SK-N-MC (cell line): ENCODE data around the gene CD300LB.
A peak's percentile ranks its signal among the peaks of the same experiment; 100 is the strongest.
"Not testable (repeated sequence)": the region's sequence is repeated elsewhere in the genome, so short reads cannot be mapped to it uniquely, and the experiment has no call there.

Source experiments
- DNase-seq: peaks from one replicate; pipeline ENCODE4 v3.0.0-alpha.2; 2011; ENCODE audit warnings: low read depth, low spot score
- H3K27ac ChIP-seq: fragments of 200-600 bp; sonication (generic); 2 replicates; pipeline ENCODE4 v1.5.1; 2016; ENCODE audit warnings: mixed run types
- H3K36me3 ChIP-seq: fragments of 200-600 bp; sonication (generic); 2 replicates; pipeline ENCODE4 v1.6.1; 2017; ENCODE audit warnings: antibody characterized with exemption, low read length, mixed read lengths; ENCODE audit not compliant: insufficient read depth
- H3K4me3 ChIP-seq: fragments of 200-600 bp; sonication (generic); 2 replicates; pipeline ENCODE4 v1.5.1; 2016
- H3K9ac ChIP-seq: fragments of 200-600 bp; sonication (generic); 2 replicates; pipeline ENCODE4 v1.8.0; 2017; ENCODE audit warnings: mixed run types, mixed read lengths; ENCODE audit not compliant: insufficient read length
- H3K9me3 ChIP-seq: fragments of 200-600 bp; sonication (generic); 2 replicates; pipeline ENCODE4 v1.6.1; 2017; ENCODE audit warnings: low read depth, mild to moderate bottlenecking, antibody characterized with exemption, low read length, moderate library complexity, mixed read lengths
- EZH2 ChIP-seq: fragments of 200-600 bp; sonication (generic); IDR thresholded peaks from one replicate; pipeline ENCODE4 v1.6.1; 2017; ENCODE audit warnings: antibody characterized with exemption
- FOXP2 ChIP-seq: optimal IDR thresholded peaks from 2 replicates; pipeline ENCODE3; 2011; ENCODE audit warnings: mild to moderate bottlenecking, moderate library complexity; ENCODE audit not compliant: insufficient read depth; ENCODE audit errors: extremely low read length, control extremely low read depth
- POLR2AphosphoS5 ChIP-seq: IDR thresholded peaks from 2 replicates; pipeline ENCODE4 v1.6.1; 2012; ENCODE audit warnings: mild to moderate bottlenecking, low read depth, low read length, borderline replicate concordance

CD300LB gene

DNA sequence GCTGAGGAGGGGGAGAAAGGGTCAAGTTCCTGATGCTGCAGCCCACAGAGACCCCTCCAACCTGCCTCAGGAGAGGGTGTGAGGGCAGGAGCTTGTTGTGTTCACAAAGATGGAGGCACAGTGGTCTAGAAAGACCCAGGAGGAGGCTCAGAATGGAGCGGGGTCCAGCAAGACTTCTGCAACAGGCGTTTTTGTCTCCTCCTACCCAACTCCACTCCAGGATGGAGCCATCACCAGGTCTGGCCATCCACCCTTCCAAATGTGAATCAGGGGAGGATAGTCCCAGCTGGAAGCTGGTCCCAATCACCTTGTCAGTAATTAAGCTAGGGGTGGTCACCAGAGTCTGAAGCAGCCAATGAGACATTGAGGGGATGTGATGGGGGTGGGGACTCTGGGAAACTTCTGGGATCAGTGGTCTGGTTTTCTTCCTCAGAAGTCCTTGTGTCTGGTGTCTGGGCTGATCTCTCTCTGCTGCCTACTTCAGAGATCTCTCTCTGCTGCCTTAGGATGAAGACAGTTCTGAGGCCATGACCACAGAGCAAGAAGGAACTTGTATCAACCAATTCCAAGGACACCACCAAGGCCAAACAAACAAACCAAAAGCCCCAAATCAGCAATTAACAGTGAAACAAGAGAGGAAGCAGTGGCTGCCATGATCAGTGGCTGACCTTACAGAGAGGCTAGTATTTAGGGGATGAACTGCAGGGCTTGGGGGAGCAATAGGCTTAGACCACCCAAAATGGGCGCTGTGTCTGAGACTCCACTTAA is 14.5 kb downstream of the CD300LB start:
- Histone ChIP-seq H3K9ac (no peak overlapping the region), H3K27ac (no peak overlapping the region), H3K36me3 (no peaks in the 10 kb centered on the region), H3K9me3 (no peaks in the 10 kb centered on the region), H3K4me3 (no peak overlapping the region)
- DNase-seq, result no peak
- no peak for TF ChIP-seq POLR2AphosphoS5
- no peak for TF ChIP-seq FOXP2
- TF ChIP-seq EZH2, result no peak

DNA sequence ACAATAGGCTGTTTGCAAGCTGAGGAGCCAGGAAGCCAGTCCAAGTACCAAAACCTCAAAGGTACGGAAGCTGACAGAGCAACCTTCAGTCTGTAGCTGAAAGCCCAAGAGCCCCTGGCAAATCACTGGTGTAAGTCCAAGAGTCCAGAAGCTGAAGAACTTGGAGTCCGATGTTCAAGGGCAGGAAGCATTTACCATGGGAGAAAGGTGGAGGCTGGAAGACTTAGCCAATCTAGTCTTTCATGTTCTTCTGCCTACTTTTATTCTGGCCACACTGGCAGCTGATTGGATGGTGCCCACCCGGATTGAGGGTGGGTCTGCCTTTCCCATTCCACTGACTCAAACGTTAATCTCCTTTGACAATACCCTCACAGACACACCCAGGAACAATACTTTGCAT is 15.3 kb downstream of the CD300LB start:
- H3K9me3 ChIP-seq, result no peaks in the 10 kb centered on the region
- no peak overlapping the region for H3K27ac ChIP-seq
- H3K9ac ChIP-seq, result no peak overlapping the region
- no peak for DNase-seq
- H3K4me3 ChIP-seq, result no peak overlapping the region
- no peaks in the 10 kb centered on the region for H3K36me3 ChIP-seq
- TF ChIP-seq EZH2, result no peak
- no peak for TF ChIP-seq POLR2AphosphoS5
- TF ChIP-seq FOXP2, result no peak

DNA sequence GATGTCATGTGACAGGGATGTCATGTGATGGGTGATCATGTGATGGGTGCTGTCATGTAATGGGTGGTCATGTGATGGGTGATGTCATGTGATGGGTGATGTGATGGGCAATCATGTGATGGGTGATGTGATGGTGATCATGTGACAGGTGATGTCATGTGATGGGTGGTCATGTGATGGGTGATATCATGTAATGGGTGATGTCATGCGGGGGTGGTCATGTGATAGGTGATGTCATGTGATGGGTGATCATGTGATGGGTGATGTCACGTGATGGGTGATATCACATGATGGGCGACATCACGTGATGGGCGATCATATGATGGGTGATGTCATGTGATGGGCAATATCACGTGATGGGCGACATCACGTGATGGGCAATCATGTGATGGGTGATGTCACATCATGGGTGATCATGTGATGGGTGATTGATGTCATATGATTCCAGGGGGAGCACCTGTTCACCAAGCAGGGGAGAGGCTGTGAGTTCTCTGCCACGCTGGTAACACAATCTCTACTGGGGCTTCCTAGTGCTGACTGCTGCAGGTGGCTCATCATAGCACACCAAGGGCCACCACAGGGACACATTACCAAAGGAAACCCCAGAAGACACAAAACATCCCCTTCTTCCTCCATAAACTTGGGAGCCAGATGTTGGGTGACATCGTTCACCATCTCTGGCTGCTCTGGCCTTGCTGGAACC is 16.5 kb downstream of the CD300LB start:
- peak; percentile 20 for DNase-seq
- Histone ChIP-seq H3K9ac (no peak overlapping the region), H3K36me3 (no peaks in the 10 kb centered on the region), H3K27ac (no peak overlapping the region), H3K9me3 (no peaks in the 10 kb centered on the region), H3K4me3 (no peak overlapping the region)
- no peak for TF ChIP-seq FOXP2
- no peak for TF ChIP-seq EZH2
- TF ChIP-seq POLR2AphosphoS5, result no peak

DNA sequence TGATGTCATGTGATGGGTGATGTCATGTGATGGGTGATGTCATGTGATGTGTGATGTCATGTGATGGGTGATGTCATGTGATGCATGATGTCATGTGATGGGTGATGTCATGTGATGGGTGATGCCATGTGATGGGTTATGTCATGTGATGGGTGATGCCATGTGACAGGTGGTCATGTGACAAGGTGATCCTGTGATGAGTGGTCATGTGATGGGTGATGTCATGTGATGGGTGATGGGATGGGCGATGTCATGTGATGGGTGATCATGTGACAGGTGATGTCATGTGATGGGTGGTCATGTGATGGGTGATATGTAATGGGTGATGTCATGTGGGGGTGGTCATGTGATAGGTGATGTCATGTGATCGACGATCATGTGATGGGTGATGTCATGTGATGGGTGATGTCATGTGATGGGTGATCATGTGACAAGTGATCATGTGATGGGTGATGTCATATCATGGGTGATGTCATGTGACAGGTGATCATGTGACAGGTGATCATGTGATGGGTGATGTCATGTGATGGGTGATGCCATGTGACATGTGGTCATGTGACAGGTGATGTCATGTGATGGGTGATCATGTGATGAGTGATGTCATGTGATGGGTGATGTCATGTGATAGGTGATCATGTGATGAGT is 17.2 kb downstream of the CD300LB start:
- no peak for TF ChIP-seq POLR2AphosphoS5
- no peak for TF ChIP-seq EZH2
- no peak for TF ChIP-seq FOXP2
- H3K4me3 ChIP-seq, result no peak overlapping the region
- H3K27ac ChIP-seq, result no peak overlapping the region
- no peaks in the 10 kb centered on the region for H3K9me3 ChIP-seq
- DNase-seq, result peak; percentile 18
- H3K36me3 ChIP-seq, result no peaks in the 10 kb centered on the region
- H3K9ac ChIP-seq, result no peak overlapping the region

GRCh38 chr17:74512624-74513091 is 18.6 kb downstream of the CD300LB start:
- DNase-seq, result no peak
- Histone ChIP-seq H3K9ac (no peak overlapping the region), H3K4me3 (no peak overlapping the region), H3K9me3 (no peaks in the 10 kb centered on the region), H3K27ac (no peak overlapping the region), H3K36me3 (no peaks in the 10 kb centered on the region)
- TF ChIP-seq POLR2AphosphoS5 (no peak), EZH2 (no peak), FOXP2 (no peak)

DNA sequence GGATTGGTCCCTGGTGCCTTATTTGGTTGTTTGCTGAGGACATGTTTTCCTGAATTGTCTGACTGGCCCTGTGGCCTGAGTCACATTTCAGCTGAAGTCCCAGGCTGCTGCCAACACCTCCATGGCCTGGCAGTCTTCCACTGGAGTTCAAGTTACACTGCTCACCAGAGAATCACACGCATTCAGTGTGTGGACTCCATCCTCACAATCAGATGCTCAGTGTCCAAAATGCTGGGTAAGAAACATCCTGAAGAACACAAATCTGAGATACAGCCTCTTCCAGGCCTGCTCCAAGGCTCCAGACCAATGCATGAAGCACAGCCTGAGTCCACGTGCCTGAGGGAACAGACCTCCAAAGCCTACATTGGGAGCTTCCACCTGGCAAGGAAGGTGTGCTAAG is 19.2 kb downstream of the CD300LB start:
- no peak for DNase-seq
- no peak overlapping the region for H3K9ac ChIP-seq
- no peak overlapping the region for H3K27ac ChIP-seq
- no peak overlapping the region for H3K4me3 ChIP-seq
- no peak for TF ChIP-seq EZH2
- TF ChIP-seq POLR2AphosphoS5, result no peak
- no peak for TF ChIP-seq FOXP2
- no peaks in the 10 kb centered on the region for H3K9me3 ChIP-seq
- H3K36me3 ChIP-seq, result no peaks in the 10 kb centered on the region

- Histone ChIP-seq H3K36me3 (no peaks in the 10 kb centered on the region), H3K9me3 (no peaks in the 10 kb centered on the region), H3K27ac (no peak overlapping the region), H3K4me3 (no peak overlapping the region), H3K9ac (no peak overlapping the region)
- DNase-seq, result no peak
- TF ChIP-seq POLR2AphosphoS5 (no peak), EZH2 (no peak), FOXP2 (no peak)
These were observed 23.1 kb downstream of the CD300LB start for GRCh38 chr17:74508156-74508555.

GRCh38 chr17:74503949-74504348 is 27.3 kb downstream of the CD300LB start:
- H3K27ac ChIP-seq, H3K36me3 ChIP-seq, H3K9me3 ChIP-seq, H3K9ac ChIP-seq, H3K4me3 ChIP-seq, DNase-seq: not testable (repeated sequence)

DNA sequence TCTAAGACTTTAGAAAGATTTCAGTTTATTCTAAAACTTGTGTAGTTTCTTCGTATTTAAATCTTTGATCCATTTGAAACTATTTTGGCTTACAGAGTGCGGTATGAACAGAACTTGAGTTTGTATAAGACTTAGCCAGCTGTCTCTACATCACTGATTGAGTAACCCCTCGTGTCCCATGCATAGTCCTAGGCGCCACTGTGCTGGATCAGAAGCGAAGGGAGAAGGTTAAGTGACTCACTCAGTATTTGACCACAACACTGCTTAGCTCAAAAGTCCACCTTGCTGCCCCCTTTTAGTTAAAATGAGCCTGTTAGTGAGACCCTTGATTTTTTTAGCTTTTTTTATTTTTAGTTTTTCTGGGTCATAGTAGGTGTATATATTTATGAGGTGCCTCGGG is 28.4 kb downstream of the CD300LB start:
- Histone ChIP-seq H3K9ac (no peak overlapping the region), H3K36me3 (no peaks in the 10 kb centered on the region), H3K9me3 (no peaks in the 10 kb centered on the region), H3K27ac (no peak overlapping the region), H3K4me3 (no peak overlapping the region)
- no peak for TF ChIP-seq POLR2AphosphoS5
- TF ChIP-seq EZH2, result no peak
- no peak for TF ChIP-seq FOXP2
- no peak for DNase-seq
